GM10266 (cell line): ENCODE results near the gene NOPCHAP1.
"Not testable (repeated sequence)": the region's sequence is repeated elsewhere in the genome, so short reads cannot be mapped to it uniquely, and the experiment has no call there.

Experiments
- DNase-seq: peaks from one replicate; pipeline ENCODE4 v3.0.0; 2012; ENCODE audit errors: extremely low spot score
- CTCF ChIP-seq: IDR thresholded peaks from 2 replicates; pipeline ENCODE4 v1.5.1; 2012; ENCODE audit warnings: mild to moderate bottlenecking, low read depth; ENCODE audit not compliant: control insufficient read depth, insufficient read depth; ENCODE audit errors: missing control alignments

Gene NOPCHAP1

GRCh38 chr12:104975587-104976343 lies 10.4 kb upstream of the NOPCHAP1 start:
- no peak for DNase-seq
- TF ChIP-seq CTCF = no peak

- no peak for DNase-seq
- no peak for TF ChIP-seq CTCF
Observed at GRCh38 chr12:104976703-104977102, 9.4 kb upstream of the NOPCHAP1 start.

GRCh38 chr12:104977688-104978087 lies 8.4 kb upstream of the NOPCHAP1 start:
- not testable (repeated sequence) for DNase-seq

GRCh38 chr12:104985206-104985605 lies 910 bp upstream of the NOPCHAP1 start:
- no peak for DNase-seq
- TF ChIP-seq CTCF = no peak

- no peak for DNase-seq
- TF ChIP-seq CTCF = no peak
Observed at GRCh38 chr12:104990950-104991349, 4.8 kb downstream of the NOPCHAP1 start.

- DNase-seq = no peak
- no peak for TF ChIP-seq CTCF
Observed at GRCh38 chr12:104991565-104992128, 5.5 kb downstream of the NOPCHAP1 start.

- TF ChIP-seq CTCF = no peak
- DNase-seq = no peak
Observed at GRCh38 chr12:104994336-104994735, 8.2 kb downstream of the NOPCHAP1 start.
